HG03095 (cell line): ENCODE measurements around the gene PPP6R3.

ENCODE experiments used
- ATAC-seq: cut with Tn5 transposase; IDR thresholded peaks from one replicate; pipeline ENCODE4 v1.9.1; 2021; ENCODE audit warnings: moderate library complexity; ENCODE audit not compliant: unreplicated experiment

The PPP6R3 gene

GRCh38 chr11:68641880-68642279 lies 181.3 kb downstream of the PPP6R3 start:
- ATAC-seq: no peak

GRCh38 chr11:68643585-68643984 lies 183.0 kb downstream of the PPP6R3 start:
- no peak for ATAC-seq

- no peak for ATAC-seq
These were observed 186.3 kb downstream of the PPP6R3 start for GRCh38 chr11:68646832-68647231.

GRCh38 chr11:68649851-68650555 lies 189.5 kb downstream of the PPP6R3 start:
- ATAC-seq: no peak

- no peak for ATAC-seq
These were observed 190.2 kb downstream of the PPP6R3 start for GRCh38 chr11:68650801-68651200.

GRCh38 chr11:68651208-68651984 lies 190.8 kb downstream of the PPP6R3 start:
- no peak for ATAC-seq

GRCh38 chr11:68651985-68652682 lies 191.6 kb downstream of the PPP6R3 start:
- ATAC-seq: no peak

- ATAC-seq: no peak
These were observed 192.2 kb downstream of the PPP6R3 start for GRCh38 chr11:68652683-68653156.

GRCh38 chr11:68653486-68654430 lies 193.2 kb downstream of the PPP6R3 start:
- no peak for ATAC-seq

GRCh38 chr11:68654978-68655377 lies 194.4 kb downstream of the PPP6R3 start:
- no peak for ATAC-seq

GRCh38 chr11:68655406-68655805 lies 194.9 kb downstream of the PPP6R3 start:
- ATAC-seq: no peak

GRCh38 chr11:68655806-68656205 lies 195.3 kb downstream of the PPP6R3 start:
- no peak for ATAC-seq

- no peak for ATAC-seq
These were observed 196.6 kb downstream of the PPP6R3 start for GRCh38 chr11:68657021-68657780.

- no peak for ATAC-seq
These were observed 197.5 kb downstream of the PPP6R3 start for GRCh38 chr11:68658097-68658496.

GRCh38 chr11:68658661-68659060 lies 198.1 kb downstream of the PPP6R3 start:
- no peak for ATAC-seq

GRCh38 chr11:68659158-68659921 lies 198.8 kb downstream of the PPP6R3 start:
- no peak for ATAC-seq

- ATAC-seq: no peak
These were observed 199.7 kb downstream of the PPP6R3 start for GRCh38 chr11:68660066-68660810.

GRCh38 chr11:68661014-68661413 lies 200.5 kb downstream of the PPP6R3 start:
- no peak for ATAC-seq
